Gastrocnemius medialis (tissue), 4 donors: ENCODE data around the gene PGF.

Experiments used
- POLR2A ChIP-seq, 2 donors: fragments of 450-650 bp; IDR thresholded peaks; one replicate each; pipeline ENCODE4 v1.6.1; 2017; ENCODE audit warnings: antibody characterized with exemption in 2 of 2, mild to moderate bottlenecking in 2 of 2, moderate library complexity in 2 of 2
- TF ChIP-seq, protein P1 (sequence below), 5 experiments: fragments of 450-650 bp in 3 of 5; fragments of 200-600 bp in 2 of 5; sonication (generic) in 2 of 5; IDR thresholded peaks in 4 of 5; conservative IDR thresholded peaks in 1 of 5; 1 replicate in 4 of 5; 2 replicates in 1 of 5; pipeline ENCODE4 v1.5.1; 2016 to 2019; ENCODE audit warnings: antibody characterized with exemption in 5 of 5, mild to moderate bottlenecking in 3 of 5, moderate library complexity in 3 of 5

DNA sequence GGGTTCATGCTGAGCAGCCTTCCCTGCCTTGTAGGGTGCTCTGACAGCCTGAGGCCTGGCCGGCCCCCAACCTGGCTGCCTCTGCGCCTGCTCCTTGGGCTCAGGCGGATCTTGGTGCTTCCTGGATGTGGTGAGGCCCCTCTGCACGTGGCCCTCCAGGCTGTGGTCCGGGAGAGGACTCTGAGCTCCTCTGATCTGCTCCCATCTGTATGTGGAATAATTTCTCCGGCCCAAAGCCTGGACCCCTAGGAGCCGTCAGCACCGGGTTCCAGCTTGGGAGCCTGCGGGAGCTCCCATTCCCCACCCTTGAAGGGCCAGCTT lies 26.0 kb upstream of the PGF start:
- TF ChIP-seq, protein P1, sequence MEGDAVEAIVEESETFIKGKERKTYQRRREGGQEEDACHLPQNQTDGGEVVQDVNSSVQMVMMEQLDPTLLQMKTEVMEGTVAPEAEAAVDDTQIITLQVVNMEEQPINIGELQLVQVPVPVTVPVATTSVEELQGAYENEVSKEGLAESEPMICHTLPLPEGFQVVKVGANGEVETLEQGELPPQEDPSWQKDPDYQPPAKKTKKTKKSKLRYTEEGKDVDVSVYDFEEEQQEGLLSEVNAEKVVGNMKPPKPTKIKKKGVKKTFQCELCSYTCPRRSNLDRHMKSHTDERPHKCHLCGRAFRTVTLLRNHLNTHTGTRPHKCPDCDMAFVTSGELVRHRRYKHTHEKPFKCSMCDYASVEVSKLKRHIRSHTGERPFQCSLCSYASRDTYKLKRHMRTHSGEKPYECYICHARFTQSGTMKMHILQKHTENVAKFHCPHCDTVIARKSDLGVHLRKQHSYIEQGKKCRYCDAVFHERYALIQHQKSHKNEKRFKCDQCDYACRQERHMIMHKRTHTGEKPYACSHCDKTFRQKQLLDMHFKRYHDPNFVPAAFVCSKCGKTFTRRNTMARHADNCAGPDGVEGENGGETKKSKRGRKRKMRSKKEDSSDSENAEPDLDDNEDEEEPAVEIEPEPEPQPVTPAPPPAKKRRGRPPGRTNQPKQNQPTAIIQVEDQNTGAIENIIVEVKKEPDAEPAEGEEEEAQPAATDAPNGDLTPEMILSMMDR (IDR thresholded peaks at IDR 0.05 in 4 of 5, conservative IDR thresholded peaks at IDR 0.05 in 1 of 5), result no peak
- no peak for TF ChIP-seq POLR2A (IDR thresholded peaks at IDR 0.05)
